MCF 10A (cell line): ENCODE data around the gene SCN2B. TPM values are rescaled to one million over a fixed set of nuclear protein-coding genes. Genes with fewer than 3 reads are reported as not detected.

ENCODE experiments used
- BruUV-seq: library from RNA; stranded (reverse); fragments of 400-500 nt; replicated peaks from 2 replicates; lab custom pipeline; 2021; lab: Mats Ljungman, UMichigan
- CTCF ChIA-PET: fragments of 300-600 bp; sonication (Branson Sonifier 250); formaldehyde crosslinking; extraction: SDS; loops from one replicate; lab custom pipeline; 2021; ENCODE audit warnings: antibody characterized with exemption, inconsistent platforms; lab: Yijun Ruan, JAX
- POLR2A ChIA-PET: fragments of 300-600, 350-650 bp; sonication (Branson Sonifier 250); formaldehyde crosslinking; extraction: SDS; loops from one replicate; lab custom pipeline; 2020; ENCODE audit warnings: antibody characterized with exemption, inconsistent platforms; lab: Yijun Ruan, JAX
- DNase-seq: peaks from one replicate; pipeline ENCODE4 v3.0.0-alpha.2; 2018; ENCODE audit not compliant: unreplicated experiment
- H3K27ac Mint-ChIP-seq: one replicate; pipeline ENCODE4 v1.8.0; 2022; ENCODE audit warnings: mild to moderate bottlenecking, low read depth, mixed read lengths; ENCODE audit not compliant: unreplicated experiment
- H3K27me3 Mint-ChIP-seq: one replicate; pipeline ENCODE4 v1.8.0; 2022; ENCODE audit warnings: mixed read lengths; ENCODE audit not compliant: insufficient read depth, unreplicated experiment
- H3K36me3 Mint-ChIP-seq: one replicate; pipeline ENCODE4 v1.8.0; 2022; ENCODE audit warnings: mild to moderate bottlenecking, moderate library complexity, mixed read lengths; ENCODE audit not compliant: insufficient read depth, unreplicated experiment
- H3K4me1 Mint-ChIP-seq: one replicate; pipeline ENCODE4 v1.8.0; 2022; ENCODE audit warnings: mixed read lengths; ENCODE audit not compliant: insufficient read depth, unreplicated experiment
- H3K4me3 Mint-ChIP-seq: one replicate; pipeline ENCODE4 v1.8.0; 2022; ENCODE audit warnings: mild to moderate bottlenecking, moderate library complexity, mixed read lengths; ENCODE audit not compliant: unreplicated experiment
- H3K9me3 Mint-ChIP-seq: one replicate; pipeline ENCODE4 v1.8.0; 2022; ENCODE audit warnings: mixed read lengths; ENCODE audit not compliant: unreplicated experiment
- CTCF ChIP-seq: fragments of 200-600 bp; IDR thresholded peaks from one replicate; pipeline ENCODE4 v1.8.0; 2022; ENCODE audit warnings: antibody characterized with exemption, mild to moderate bottlenecking; ENCODE audit not compliant: unreplicated experiment
- intact Hi-C: fragments of 100-400 bp; cut with micrococcal nuclease; formaldehyde crosslinking; loops from 2 replicates; pipeline ENCODE4 v1.14.1; 2022
- total RNA-seq: library from RNA; stranded (reverse); gene quantifications from 2 replicates; pipeline ENCODE4 v1.2.3, GENCODE V29; 2022

The SCN2B gene
- total RNA-seq, 1 experiment from 2014 or later: not detected

- DNase-seq: no peak
- Mint-ChIP-seq H3K27ac (no peak overlapping the region), H3K27me3 (peaks cover 27% of the 10 kb centered on the region), H3K9me3 (no peaks in the 10 kb centered on the region), H3K4me1 (no peaks in the 10 kb centered on the region), H3K4me3 (no peak overlapping the region), H3K36me3 (peaks cover 5% of the 10 kb centered on the region)
- ChIA-PET CTCF (interaction anchor here (1.4 kb wide), 1 partner anchor 48 kb away, joined by 3 read pairs; no protein-coding TSS in a partner anchor), POLR2A (interaction anchor here (1.5 kb wide), 1 partner anchor 23 kb away, joined by 5 read pairs; no protein-coding TSS in a partner anchor)
- BruUV-seq: no TSS peak
- no peak for TF ChIP-seq CTCF
- intact Hi-C loops: no loop called here
Observed at GRCh38 chr11:118219244-118219643, 42.8 kb upstream of the SCN2B start.

- DNase-seq: no peak
- BruUV-seq: no TSS peak
- Mint-ChIP-seq H3K27me3 (peaks cover 44% of the 10 kb centered on the region), H3K4me1 (no peaks in the 10 kb centered on the region), H3K9me3 (no peaks in the 10 kb centered on the region), H3K36me3 (peaks cover 2% of the 10 kb centered on the region), H3K4me3 (no peak overlapping the region), H3K27ac (no peak overlapping the region)
- intact Hi-C loops: no loop called here
- TF ChIP-seq CTCF: no peak
- ChIA-PET CTCF (interaction anchor here (1.2 kb wide), 1 partner anchor 19 kb away, joined by 6 read pairs; no protein-coding TSS in a partner anchor), POLR2A (interaction anchor here (0.6 kb wide), 1 partner anchor 56 kb away, joined by 3 read pairs; no protein-coding TSS in a partner anchor)
Observed at GRCh38 chr11:118217575-118217974, 41.1 kb upstream of the SCN2B start.

DNA sequence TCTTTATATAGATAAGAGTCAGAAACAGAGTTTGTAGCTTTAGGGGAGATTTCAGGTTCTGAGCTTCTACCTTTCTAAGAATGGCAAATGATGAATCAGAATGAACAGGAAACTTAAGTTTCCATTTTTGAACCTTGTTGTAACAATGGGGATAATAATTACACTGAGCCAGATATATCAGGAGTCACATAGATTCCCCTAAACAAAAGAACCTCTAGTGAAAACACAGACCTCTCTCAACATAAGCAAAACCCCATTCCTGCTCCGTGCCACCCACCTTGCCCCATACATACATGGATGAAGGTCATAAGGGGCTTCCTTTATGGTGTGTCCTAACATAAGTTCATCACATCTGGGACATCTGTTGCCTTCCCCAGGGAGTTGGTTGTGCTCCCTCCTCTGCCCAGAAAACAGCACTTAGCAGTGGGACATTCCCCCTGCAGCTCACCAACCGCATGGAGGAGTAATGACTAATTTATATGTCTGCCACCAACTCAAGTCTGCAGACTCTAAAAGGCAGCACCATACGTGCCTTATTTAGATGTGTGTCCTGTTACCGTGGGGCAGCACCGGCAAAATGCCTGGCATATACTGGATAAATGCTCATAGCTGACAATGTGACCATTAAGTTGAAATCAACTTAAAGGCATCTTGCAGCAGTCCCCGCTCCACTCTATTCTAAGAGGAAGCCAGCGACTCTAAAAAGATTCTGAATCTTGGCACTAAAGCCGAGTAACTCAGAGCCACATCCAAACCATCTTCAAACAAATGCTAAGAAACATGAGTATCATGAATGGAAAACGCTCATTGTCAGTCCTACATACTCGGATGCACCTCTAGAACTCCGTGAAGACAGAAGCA lies 40.4 kb upstream of the SCN2B start:
- Mint-ChIP-seq H3K9me3 (no peaks in the 10 kb centered on the region), H3K36me3 (no peaks in the 10 kb centered on the region), H3K27ac (no peak overlapping the region), H3K27me3 (peaks cover 51% of the 10 kb centered on the region), H3K4me3 (no peak overlapping the region), H3K4me1 (no peaks in the 10 kb centered on the region)
- POLR2A ChIA-PET: interaction anchor here (0.9 to 1.0 kb wide), 2 partner anchors 8 to 48 kb away, joined by 3 read pairs; partner anchors contain the start of gene JAML
- intact Hi-C loops: no loop called here
- no peak for TF ChIP-seq CTCF
- BruUV-seq: no TSS peak
- CTCF ChIA-PET: interaction anchor here (0.9 to 1.3 kb wide), 3 partner anchors 18 to 79 kb away, joined by 3 read pairs; partner anchors contain the start of gene MPZL2
- DNase-seq: no peak

GRCh38 chr11:118215765-118216164 lies 39.3 kb upstream of the SCN2B start:
- no peak for TF ChIP-seq CTCF
- no peak for DNase-seq
- no peak overlapping the region for H3K27ac Mint-ChIP-seq
- CTCF ChIA-PET: interaction anchor here (0.6 to 1.3 kb wide), 4 partner anchors 17 to 132 kb away, joined by 3 read pairs; no protein-coding TSS in a partner anchor
- H3K36me3 Mint-ChIP-seq: no peaks in the 10 kb centered on the region
- no peaks in the 10 kb centered on the region for H3K9me3 Mint-ChIP-seq
- H3K4me3 Mint-ChIP-seq: no peak overlapping the region
- intact Hi-C loops: no loop called here
- POLR2A ChIA-PET: interaction anchor here (0.9 to 1.0 kb wide), 2 partner anchors 9 to 49 kb away, joined by 3 read pairs; partner anchors contain the start of gene JAML
- H3K4me1 Mint-ChIP-seq: no peaks in the 10 kb centered on the region
- BruUV-seq: no TSS peak
- peaks cover 53% of the 10 kb centered on the region for H3K27me3 Mint-ChIP-seq
